OCI-LY7 (cell line): ENCODE measurements around the gene MYO18B. TPM values are rescaled to one million over a fixed set of nuclear protein-coding genes. Genes with fewer than 3 reads are reported as not detected.
A peak's percentile ranks its signal among the peaks of the same experiment; 100 is the strongest.

Source experiments
- BruUV-seq: library from RNA; stranded (reverse); fragments of 400-500 nt; replicated peaks from 2 replicates; lab custom pipeline; 2021; lab: Mats Ljungman, UMichigan
- CTCF ChIA-PET: fragments of 300-600 bp; sonication (Branson Sonifier 250); formaldehyde crosslinking; loops from one replicate; lab custom pipeline; 2022; ENCODE audit warnings: antibody characterized with exemption; ENCODE audit not compliant: unreplicated experiment; lab: Charles Lee
- POLR2A ChIA-PET: fragments of 300-600 bp; sonication (Branson Sonifier 250); formaldehyde crosslinking; loops from one replicate; lab custom pipeline; 2022; ENCODE audit warnings: antibody characterized with exemption; lab: Charles Lee
- DNase-seq: peaks from one replicate; pipeline ENCODE4 v3.0.0-alpha.2; 2015; ENCODE audit warnings: low spot score
- H2AFZ ChIP-seq: fragments of 200-600 bp; sonication (generic), shearing (Covaris generic); 2 replicates; pipeline ENCODE4 v1.6.1; 2014; ENCODE audit warnings: mild to moderate bottlenecking, antibody characterized with exemption, low read length, moderate library complexity
- H3K27ac ChIP-seq: fragments of 200-600 bp; sonication (generic); 2 replicates; pipeline ENCODE4 v1.5.1; 2014; ENCODE audit warnings: mixed run types, low read depth, mild to moderate bottlenecking, moderate library complexity, low read length, inconsistent platforms; ENCODE audit not compliant: poor library complexity, severe bottlenecking
- H3K36me3 ChIP-seq: fragments of 200-600 bp; sonication (generic); 2 replicates; pipeline ENCODE4 v1.6.1; 2014; ENCODE audit warnings: mild to moderate bottlenecking, antibody characterized with exemption, low read length, moderate library complexity, mixed read lengths; ENCODE audit not compliant: insufficient read depth
- H3K4me1 ChIP-seq: fragments of 200-600 bp; sonication (generic); 2 replicates; pipeline ENCODE4 v1.5.1; 2014; ENCODE audit warnings: mild to moderate bottlenecking, low read length; ENCODE audit not compliant: insufficient read depth, poor library complexity, severe bottlenecking
- H3K4me2 ChIP-seq: fragments of 200-600 bp; sonication (generic); 2 replicates; pipeline ENCODE4 v1.6.1; 2014; ENCODE audit warnings: mild to moderate bottlenecking, low read length
- H3K4me3 ChIP-seq: fragments of 200-600 bp; sonication (generic); 2 replicates; pipeline ENCODE4 v1.5.1; 2014; ENCODE audit warnings: mild to moderate bottlenecking, low read depth, low read length; ENCODE audit not compliant: poor library complexity, severe bottlenecking
- H3K79me2 ChIP-seq: fragments of 200-600 bp; sonication (generic); 2 replicates; pipeline ENCODE4 v1.6.1; 2016; ENCODE audit warnings: low read depth, mild to moderate bottlenecking, low read length, moderate library complexity, mixed read lengths; ENCODE audit not compliant: insufficient read depth
- H3K9me2 ChIP-seq: fragments of 200-600 bp; sonication (generic); 2 replicates; pipeline ENCODE4 v1.6.1; 2016; ENCODE audit warnings: mild to moderate bottlenecking, low read length, mixed read lengths; ENCODE audit not compliant: insufficient read depth
- H3K9me3 ChIP-seq: fragments of 200-600 bp; sonication (generic); 2 replicates; pipeline ENCODE4 v1.6.1; 2014; ENCODE audit warnings: mild to moderate bottlenecking, mixed run types, low read length, mixed read lengths
- H4K20me1 ChIP-seq: fragments of 200-600 bp; sonication (generic); 2 replicates; pipeline ENCODE4 v1.6.1; 2014; ENCODE audit warnings: mild to moderate bottlenecking, antibody characterized with exemption, low read length, moderate library complexity, mixed read lengths; ENCODE audit not compliant: insufficient read depth
- EZH2phosphoT487 ChIP-seq: fragments of 200-600 bp; sonication (generic); IDR thresholded peaks from 2 replicates; pipeline ENCODE4 v1.6.1; 2018; ENCODE audit warnings: low read depth, borderline replicate concordance, mild to moderate bottlenecking, mixed run types, antibody characterized with exemption, low read length, moderate library complexity, mixed read lengths
- intact Hi-C: fragments of 100-400 bp; cut with micrococcal nuclease; formaldehyde crosslinking; loops from one replicate; pipeline ENCODE4 v1.10.0; 2022; ENCODE audit not compliant: unreplicated experiment
- total RNA-seq, 2 experiments: library from RNA; depleted of rRNA in 1 of 2; stranded (reverse); fragments of >200 nt in 1 of 2; shearing (Covaris generic) in 1 of 2; gene quantifications; 2 replicates each; pipeline ENCODE4 v1.2.3, GENCODE V29; 2014 to 2022
- TF ChIP-seq, protein P1 (sequence below): fragments of 200-600 bp; sonication (generic); conservative IDR thresholded peaks from 2 replicates; pipeline ENCODE4 v1.5.1; 2014; ENCODE audit warnings: mild to moderate bottlenecking, antibody characterized with exemption, low read length, moderate library complexity, mixed read lengths

The MYO18B gene
- total RNA-seq, 2 experiments from 2014 or later = not detected

GRCh38 chr22:25987948-25988347, 246.0 kb downstream of the MYO18B start:
- TF ChIP-seq, protein P1, sequence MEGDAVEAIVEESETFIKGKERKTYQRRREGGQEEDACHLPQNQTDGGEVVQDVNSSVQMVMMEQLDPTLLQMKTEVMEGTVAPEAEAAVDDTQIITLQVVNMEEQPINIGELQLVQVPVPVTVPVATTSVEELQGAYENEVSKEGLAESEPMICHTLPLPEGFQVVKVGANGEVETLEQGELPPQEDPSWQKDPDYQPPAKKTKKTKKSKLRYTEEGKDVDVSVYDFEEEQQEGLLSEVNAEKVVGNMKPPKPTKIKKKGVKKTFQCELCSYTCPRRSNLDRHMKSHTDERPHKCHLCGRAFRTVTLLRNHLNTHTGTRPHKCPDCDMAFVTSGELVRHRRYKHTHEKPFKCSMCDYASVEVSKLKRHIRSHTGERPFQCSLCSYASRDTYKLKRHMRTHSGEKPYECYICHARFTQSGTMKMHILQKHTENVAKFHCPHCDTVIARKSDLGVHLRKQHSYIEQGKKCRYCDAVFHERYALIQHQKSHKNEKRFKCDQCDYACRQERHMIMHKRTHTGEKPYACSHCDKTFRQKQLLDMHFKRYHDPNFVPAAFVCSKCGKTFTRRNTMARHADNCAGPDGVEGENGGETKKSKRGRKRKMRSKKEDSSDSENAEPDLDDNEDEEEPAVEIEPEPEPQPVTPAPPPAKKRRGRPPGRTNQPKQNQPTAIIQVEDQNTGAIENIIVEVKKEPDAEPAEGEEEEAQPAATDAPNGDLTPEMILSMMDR = no peak
- TF ChIP-seq EZH2phosphoT487 = no peak
- Histone ChIP-seq H3K9me3 (no peaks in the 10 kb centered on the region), H2AFZ (peak overlapping the region; percentile 64; the same call in 1 of the 2 replicates), H3K4me1 (peaks cover 4% of the 10 kb centered on the region), H3K4me2 (peak overlapping the region; percentile 13; the same call in 1 of the 2 replicates), H3K36me3 (no peaks in the 10 kb centered on the region), H3K4me3 (no peak overlapping the region), H3K9me2 (no peaks in the 10 kb centered on the region), H3K27ac (no peak overlapping the region), H3K79me2 (no peaks in the 10 kb centered on the region), H4K20me1 (no peaks in the 10 kb centered on the region)
- DNase-seq = peak; percentile 50
- no TSS peak for BruUV-seq
- POLR2A ChIA-PET = no interaction called here
- CTCF ChIA-PET = no interaction called here
- intact Hi-C loops = no loop called here

DNA sequence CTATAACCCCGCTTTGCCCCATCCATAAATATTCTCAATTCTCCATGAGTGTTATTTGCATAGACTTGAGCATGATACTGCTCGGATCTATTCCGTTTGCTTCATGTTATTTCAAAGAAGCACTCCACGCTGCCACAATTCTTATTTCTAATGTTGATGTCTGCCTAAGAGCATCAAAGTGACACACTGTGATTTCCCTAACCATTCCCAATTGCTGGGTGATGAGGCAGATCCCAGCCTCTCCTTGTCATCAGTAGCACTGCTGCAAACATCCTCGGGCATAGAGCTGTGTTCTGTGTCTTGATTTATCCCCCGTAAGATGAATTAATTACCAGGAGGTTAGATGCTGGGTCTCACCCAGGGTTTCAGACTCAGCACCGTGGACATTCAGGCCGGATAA, 249.0 kb downstream of the MYO18B start:
- no TSS peak for BruUV-seq
- intact Hi-C loops = no loop called here
- no peaks in the 10 kb centered on the region for H3K79me2 ChIP-seq
- no peaks in the 10 kb centered on the region for H3K9me3 ChIP-seq
- ChIA-PET CTCF (no interaction called here), POLR2A (no interaction called here)
- no peaks in the 10 kb centered on the region for H3K36me3 ChIP-seq
- H3K4me2 ChIP-seq = no peak overlapping the region
- H2AFZ ChIP-seq = no peak overlapping the region
- no peak for DNase-seq
- no peak overlapping the region for H3K27ac ChIP-seq
- H3K4me1 ChIP-seq = peaks cover 4% of the 10 kb centered on the region
- H3K4me3 ChIP-seq = no peak overlapping the region
- no peaks in the 10 kb centered on the region for H3K9me2 ChIP-seq
- H4K20me1 ChIP-seq = no peaks in the 10 kb centered on the region
- TF ChIP-seq, protein P1 = no peak
- TF ChIP-seq EZH2phosphoT487 = no peak

GRCh38 chr22:25992331-25992730, 250.3 kb downstream of the MYO18B start:
- no peak overlapping the region for H2AFZ ChIP-seq
- no peaks in the 10 kb centered on the region for H4K20me1 ChIP-seq
- no TSS peak for BruUV-seq
- DNase-seq = no peak
- ChIA-PET POLR2A (no interaction called here), CTCF (no interaction called here)
- H3K27ac ChIP-seq = no peak overlapping the region
- no peaks in the 10 kb centered on the region for H3K9me3 ChIP-seq
- H3K4me1 ChIP-seq = peaks cover 4% of the 10 kb centered on the region
- intact Hi-C loops = no loop called here
- H3K9me2 ChIP-seq = no peaks in the 10 kb centered on the region
- H3K36me3 ChIP-seq = no peaks in the 10 kb centered on the region
- H3K4me3 ChIP-seq = no peak overlapping the region
- no peak overlapping the region for H3K4me2 ChIP-seq
- TF ChIP-seq EZH2phosphoT487 = no peak
- H3K79me2 ChIP-seq = no peaks in the 10 kb centered on the region
